Measurements from ENCODE around the gene SEH1L. TPM values are rescaled to one million over a fixed set of nuclear protein-coding genes. Genes with fewer than 3 reads are reported as not detected.
"Not testable (repeated sequence)": the region's sequence is repeated elsewhere in the genome, so short reads cannot be mapped to it uniquely, and the experiment has no call there.

The SEH1L gene
- total RNA-seq, 2 experiments from 2014 or later: 38.0 to 43.5 TPM

GRCh38 chr18:12990967-12991820, 43.4 kb downstream of the SEH1L start, which contains the start of gene CEP192:
Gene CEP192 (plus strand): TSS chr18:12991362. CDS start chr18:12999425, 8,063 bp downstream.
- H3K27me3 Mint-ChIP-seq: no peaks in the 10 kb centered on the region
- POLR2A ChIA-PET: interaction anchor here (0.6 to 3.3 kb wide), 26 partner anchors 15 to 623 kb away, joined by 3 to 37 read pairs (median 4); partner anchors contain the start of genes AFG3L2, CEP76, PTPN2 and SEH1L
- ATAC-seq (ENCODE audit: low read depth): peak; percentile 93
- no peaks in the 10 kb centered on the region for H3K9me3 Mint-ChIP-seq
- peak within 1 kb of the TSS; percentile 100 for H3K4me3 Mint-ChIP-seq
- H3K36me3 Mint-ChIP-seq: peaks cover 11% of the 10 kb centered on the region
- peak within 1 kb of the TSS; percentile 87 for H3K27ac Mint-ChIP-seq
- DNase-seq: peak; percentile 96
- H3K4me1 Mint-ChIP-seq: peaks cover 15% of the 10 kb centered on the region

GRCh38 chr18:12991821-12992179, 44.0 kb downstream of the SEH1L start:
- H3K4me1 Mint-ChIP-seq: peaks cover 15% of the 10 kb centered on the region
- ATAC-seq (ENCODE audit: low read depth) (no peak), DNase-seq (no peak)
- peak overlapping the region; percentile 100 for H3K4me3 Mint-ChIP-seq
- H3K27me3 Mint-ChIP-seq: no peaks in the 10 kb centered on the region
- H3K36me3 Mint-ChIP-seq: peaks cover 11% of the 10 kb centered on the region
- POLR2A ChIA-PET: interaction anchor here (1.2 to 3.3 kb wide), 8 partner anchors 14 to 622 kb away, joined by 3 to 37 read pairs (median 6); partner anchors contain the start of genes PTPN2 and SEH1L
- peak overlapping the region; percentile 87 for H3K27ac Mint-ChIP-seq
- no peaks in the 10 kb centered on the region for H3K9me3 Mint-ChIP-seq

- no peaks in the 10 kb centered on the region for H3K9me3 Mint-ChIP-seq
- H3K27ac Mint-ChIP-seq: no peak overlapping the region
- H3K4me3 Mint-ChIP-seq: peak overlapping the region; percentile 100
- no peaks in the 10 kb centered on the region for H3K27me3 Mint-ChIP-seq
- H3K36me3 Mint-ChIP-seq: peaks cover 11% of the 10 kb centered on the region
- H3K4me1 Mint-ChIP-seq: peaks cover 22% of the 10 kb centered on the region
- DNase-seq (no peak), ATAC-seq (ENCODE audit: low read depth) (no peak)
- POLR2A ChIA-PET: no interaction called here
Measured at GRCh38 chr18:12993439-12993838, 45.6 kb downstream of the SEH1L start.

- DNase-seq: no peak
- H3K9me3 Mint-ChIP-seq: no peaks in the 10 kb centered on the region
- no peak for ATAC-seq (ENCODE audit: low read depth)
- H3K27me3 Mint-ChIP-seq: no peaks in the 10 kb centered on the region
- no peak overlapping the region for H3K4me3 Mint-ChIP-seq
- H3K36me3 Mint-ChIP-seq: peaks cover 14% of the 10 kb centered on the region
- POLR2A ChIA-PET: interaction anchor here (0.7 kb wide), 1 partner anchor 84 kb away, joined by 3 read pairs; no protein-coding TSS in a partner anchor
- H3K27ac Mint-ChIP-seq: no peak overlapping the region
- peaks cover 26% of the 10 kb centered on the region for H3K4me1 Mint-ChIP-seq
Measured at GRCh38 chr18:12995424-12995823, 47.6 kb downstream of the SEH1L start.

GRCh38 chr18:12995952-12996477, 48.2 kb downstream of the SEH1L start:
- Mint-ChIP-seq H3K27ac (no peak overlapping the region), H3K27me3 (no peaks in the 10 kb centered on the region), H3K9me3 (no peaks in the 10 kb centered on the region), H3K4me3 (no peak overlapping the region), H3K4me1 (peaks cover 24% of the 10 kb centered on the region), H3K36me3 (peaks cover 15% of the 10 kb centered on the region)
- POLR2A ChIA-PET: interaction anchor here (0.5 kb wide), 1 partner anchor 10 kb away, joined by 3 read pairs; no protein-coding TSS in a partner anchor
- ATAC-seq (ENCODE audit: low read depth): no peak
- DNase-seq: no peak

GRCh38 chr18:12996661-12997292, 49.0 kb downstream of the SEH1L start:
- peaks cover 13% of the 10 kb centered on the region for H3K36me3 Mint-ChIP-seq
- H3K4me1 Mint-ChIP-seq: peaks cover 24% of the 10 kb centered on the region
- POLR2A ChIA-PET: no interaction called here
- no peak overlapping the region for H3K27ac Mint-ChIP-seq
- H3K4me3 Mint-ChIP-seq: no peak overlapping the region
- no peak for ATAC-seq (ENCODE audit: low read depth)
- H3K27me3 Mint-ChIP-seq: no peaks in the 10 kb centered on the region
- no peak for DNase-seq
- no peaks in the 10 kb centered on the region for H3K9me3 Mint-ChIP-seq

- peaks cover 12% of the 10 kb centered on the region for H3K36me3 Mint-ChIP-seq
- ATAC-seq (ENCODE audit: low read depth); H3K27ac Mint-ChIP-seq; H3K27me3 Mint-ChIP-seq; POLR2A ChIA-PET; DNase-seq; H3K9me3 Mint-ChIP-seq; H3K4me3 Mint-ChIP-seq: not testable (repeated sequence)
- H3K4me1 Mint-ChIP-seq: peaks cover 22% of the 10 kb centered on the region
Measured at GRCh38 chr18:12997330-12997729, 49.5 kb downstream of the SEH1L start.

- H3K4me1 Mint-ChIP-seq: peaks cover 21% of the 10 kb centered on the region
- ATAC-seq (ENCODE audit: low read depth) (peak; percentile 39), DNase-seq (no peak)
Measured at GRCh38 chr18:12998332-12999060, 50.7 kb downstream of the SEH1L start.

GRCh38 chr18:13003466-13003896, 55.7 kb downstream of the SEH1L start:
- no peak overlapping the region for H3K4me3 Mint-ChIP-seq
- DNase-seq (no peak), ATAC-seq (ENCODE audit: low read depth) (peak; percentile 46)
- POLR2A ChIA-PET: no interaction called here
- no peaks in the 10 kb centered on the region for H3K9me3 Mint-ChIP-seq
- peaks cover 24% of the 10 kb centered on the region for H3K36me3 Mint-ChIP-seq
- peaks cover 27% of the 10 kb centered on the region for H3K4me1 Mint-ChIP-seq
- H3K27me3 Mint-ChIP-seq: no peaks in the 10 kb centered on the region
- H3K27ac Mint-ChIP-seq: no peak overlapping the region

More at GRCh38 chr18:12998332-12999060, 50.7 kb downstream of the SEH1L start:
- POLR2A ChIA-PET: no interaction called here
- Mint-ChIP-seq H3K4me3 (no peak overlapping the region), H3K27me3 (no peaks in the 10 kb centered on the region), H3K9me3 (no peaks in the 10 kb centered on the region), H3K36me3 (peaks cover 8% of the 10 kb centered on the region), H3K27ac (no peak overlapping the region)

GRCh38 chr18:13004396-13004795, 56.6 kb downstream of the SEH1L start:
- Mint-ChIP-seq H3K27ac (no peak overlapping the region), H3K9me3 (no peaks in the 10 kb centered on the region), H3K27me3 (no peaks in the 10 kb centered on the region), H3K4me3 (no peak overlapping the region), H3K4me1 (peaks cover 22% of the 10 kb centered on the region), H3K36me3 (peaks cover 30% of the 10 kb centered on the region)
- ATAC-seq (ENCODE audit: low read depth) (no peak), DNase-seq (no peak)
- POLR2A ChIA-PET: interaction anchor here (3.2 kb wide), 1 partner anchor 13 kb away, joined by 9 read pairs; the partner anchor contains the start of gene CEP192

- H3K27ac Mint-ChIP-seq: peak overlapping the region; percentile 31
- no peak overlapping the region for H3K4me3 Mint-ChIP-seq
- no peak for ATAC-seq (ENCODE audit: low read depth)
Measured at GRCh38 chr18:13005289-13005688, 57.5 kb downstream of the SEH1L start.

GRCh38 chr18:13006531-13007247, 58.9 kb downstream of the SEH1L start:
- ATAC-seq (ENCODE audit: low read depth): no peak
- Mint-ChIP-seq H3K27me3 (no peaks in the 10 kb centered on the region), H3K4me3 (no peak overlapping the region), H3K27ac (peak overlapping the region; percentile 40), H3K36me3 (peaks cover 32% of the 10 kb centered on the region), H3K4me1 (peaks cover 13% of the 10 kb centered on the region), H3K9me3 (no peaks in the 10 kb centered on the region)
- no peak for DNase-seq
- POLR2A ChIA-PET: interaction anchor here (3.2 kb wide), 1 partner anchor 15 kb away, joined by 9 read pairs; the partner anchor contains the start of gene CEP192

More at GRCh38 chr18:13005289-13005688, 57.5 kb downstream of the SEH1L start:
- Mint-ChIP-seq H3K9me3 (no peaks in the 10 kb centered on the region), H3K36me3 (peaks cover 31% of the 10 kb centered on the region), H3K4me1 (peaks cover 15% of the 10 kb centered on the region), H3K27me3 (no peaks in the 10 kb centered on the region)
- POLR2A ChIA-PET: interaction anchor here (3.2 kb wide), 1 partner anchor 14 kb away, joined by 9 read pairs; the partner anchor contains the start of gene CEP192
- DNase-seq: no peak
